Measurements from ENCODE around the gene PHYHIPL. TPM values are rescaled to one million over a fixed set of nuclear protein-coding genes. Genes with fewer than 3 reads are reported as not detected.

PHYHIPL gene
- total and polyA plus RNA-seq, 2 of the 4 experiments (the other 2 are of a cell fraction), result not detected

- in situ Hi-C loops (cut with MboI; ENCODE audit: low sequenced_read_pairs) (no loop called here), intact Hi-C loops (cut with micrococcal nuclease) (no loop called here), dilution Hi-C loops (cut with HindIII; ENCODE audit: low sequenced_read_pairs, unreplicated experiment) (no loop called here)
- Histone ChIP-seq H3K23ac (ENCODE audit: low read depth, low read length) (no peak overlapping the region), H2BK15ac (ENCODE audit: low read depth, low read length) (no peak overlapping the region), H2BK120ac (ENCODE audit: low read depth, low read length) (no peak overlapping the region), H2AFZ (replicated peaks; ENCODE audit: low read length, poor library complexity) (no peak overlapping the region), H3K9me3 (ENCODE audit: control insufficient read depth, insufficient read depth, low read length) (no peaks in the 10 kb centered on the region), H3K4me1 (ENCODE audit: control insufficient read depth, insufficient read depth, low read length) (no peaks in the 10 kb centered on the region), H4K5ac (ENCODE audit: low read depth, low read length) (no peak overlapping the region), H2BK20ac (ENCODE audit: low read depth, low read length) (no peak overlapping the region), H4K8ac (ENCODE audit: low read depth in 2 of 2, low read length in 2 of 2) (no peak overlapping the region), H3K9ac (ENCODE audit: low read depth, low read length) (no peak overlapping the region), H2AK5ac (ENCODE audit: low read depth, low read length) (no peak overlapping the region), H3K14ac (replicated peaks; ENCODE audit: low read depth, low read length) (no peak overlapping the region), H3K27ac (ENCODE audit: insufficient read depth, low read length) (no peak overlapping the region), H3K27me3 (ENCODE audit: control insufficient read depth, insufficient read depth, low read length) (no peaks in the 10 kb centered on the region), H3K79me1 (ENCODE audit: low read depth in 1 of 2, low read length in 2 of 2) (no peaks in the 10 kb centered on the region), H4K91ac (ENCODE audit: insufficient read depth, low read depth, low read length) (no peak overlapping the region), H3K18ac (ENCODE audit: low read depth, low read length) (no peak overlapping the region), H2BK5ac (ENCODE audit: low read depth, low read length, poor library complexity, severe bottlenecking) (no peak overlapping the region), H3K9me1 (ENCODE audit: insufficient read depth, low read length) (no peaks in the 10 kb centered on the region), H2AK9ac (replicated peaks; ENCODE audit: low read depth, low read length, poor library complexity) (no peak overlapping the region), H3K4me2 (ENCODE audit: low read depth, low read length) (no peak overlapping the region), H3K4me3 (ENCODE audit: insufficient read depth, low read depth, low read length) (no peak overlapping the region), H3K4ac (ENCODE audit: low read depth, low read length) (no peak overlapping the region), H3K56ac (ENCODE audit: extremely low read depth, insufficient read depth, low read length) (no peak overlapping the region), H4K20me1 (ENCODE audit: insufficient read depth, low read length) (no peaks in the 10 kb centered on the region), H3K36me3 (ENCODE audit: control insufficient read depth, insufficient read depth, low read length) (no peaks in the 10 kb centered on the region)
- BruUV-seq (replicated peaks), result no TSS peak
- TF ChIP-seq RCOR1 (IDR thresholded peaks at IDR 0.05; ENCODE audit: insufficient replicate concordance, low read length) (no peak), POLR2A (IDR thresholded peaks at IDR 0.05; ENCODE audit: low read depth, low read length) (no peak), CTCF (conservative IDR thresholded peaks at IDR 0.05; ENCODE audit: low read depth, low read length) (no peak), RAD21 (IDR thresholded peaks at IDR 0.05; ENCODE audit: low read length) (no peak), FOS (IDR thresholded peaks at IDR 0.05; ENCODE audit: low read depth, low read length) (no peak), MAFK (IDR thresholded peaks at IDR 0.05; ENCODE audit: low read depth, low read length) (no peak), RFX5 (IDR thresholded peaks at IDR 0.05; ENCODE audit: low read depth, low read length) (no peak), BHLHE40 (IDR thresholded peaks at IDR 0.05; ENCODE audit: low read depth, low read length) (no peak), ELK1 (IDR thresholded peaks at IDR 0.05; ENCODE audit: borderline replicate concordance, low read depth, low read length) (no peak), CEBPB (IDR thresholded peaks at IDR 0.05; ENCODE audit: low read depth, low read length) (no peak), CHD1 (IDR thresholded peaks at IDR 0.05; ENCODE audit: low read depth, low read length) (no peak), NFE2L2 (IDR thresholded peaks at IDR 0.05; ENCODE audit: low read depth, low read length) (no peak), MXI1 (IDR thresholded peaks at IDR 0.05; ENCODE audit: borderline replicate concordance, low read depth, low read length) (no peak), USF2 (IDR thresholded peaks at IDR 0.05; ENCODE audit: low read depth, low read length) (no peak), MAZ (IDR thresholded peaks at IDR 0.05; ENCODE audit: borderline replicate concordance, low read depth, low read length) (no peak), SMC3 (IDR thresholded peaks at IDR 0.05; ENCODE audit: low read depth, low read length) (no peak)
- no peak for DNase-seq
- POLR2A ChIA-PET (ENCODE audit: unreplicated experiment), result no interaction called here
- no CpG with 5 or more reads among the region's 1 CpG for WGBS, 2 experiments (ENCODE audit: extremely low coverage in 2 of 2, insufficient read length in 1 of 2)
- ATAC-seq (ENCODE audit: low read depth), result no peak
- CTCF ChIA-PET, result no interaction called here
These were observed 103.0 kb downstream of the PHYHIPL start for GRCh38 chr10:59279476-59279875.
